Immature natural killer cell (primary cell): Measurements from ENCODE around the gene BTBD7. TPM values are rescaled to one million over a fixed set of nuclear protein-coding genes. Genes with fewer than 3 reads are reported as not detected.

Experiments
- DNase-seq, 3 donors: peaks; one replicate each; pipeline ENCODE4 v3.0.0; 2022; ENCODE audit warnings: mixed read lengths in 1 of 3
- H3K27ac Mint-ChIP-seq, 6 donors: one replicate each; pipeline ENCODE4 v1.8.0; 2020; ENCODE audit warnings: mixed read lengths in 6 of 6, mild to moderate bottlenecking in 5 of 6, inconsistent platforms in 4 of 6, moderate library complexity in 3 of 6
- H3K27me3 Mint-ChIP-seq, 3 donors: one replicate each; pipeline ENCODE4 v1.8.0; 2020 to 2021; ENCODE audit warnings: low read depth in 3 of 3, mild to moderate bottlenecking in 3 of 3, mixed read lengths in 3 of 3, moderate library complexity in 3 of 3, inconsistent platforms in 1 of 3
- H3K36me3 Mint-ChIP-seq, 3 donors: one replicate each; pipeline ENCODE4 v1.8.0; 2020; ENCODE audit warnings: mixed read lengths in 3 of 3, inconsistent platforms in 2 of 3, mild to moderate bottlenecking in 2 of 3
- H3K4me1 Mint-ChIP-seq, 2 donors: one replicate each; pipeline ENCODE4 v1.8.0; 2020; ENCODE audit warnings: inconsistent platforms in 2 of 2, mild to moderate bottlenecking in 2 of 2, mixed read lengths in 2 of 2, moderate library complexity in 1 of 2
- H3K4me3 Mint-ChIP-seq, 5 donors: one replicate each; pipeline ENCODE4 v1.8.0; 2020; ENCODE audit warnings: mild to moderate bottlenecking in 5 of 5, mixed read lengths in 5 of 5, inconsistent platforms in 3 of 5, moderate library complexity in 3 of 5
- H3K9me3 Mint-ChIP-seq, 6 donors: one replicate each; pipeline ENCODE4 v1.8.0; 2020; ENCODE audit warnings: mild to moderate bottlenecking in 6 of 6, mixed read lengths in 6 of 6, inconsistent platforms in 4 of 6, moderate library complexity in 3 of 6
- polyA plus RNA-seq, 3 donors: library from polyadenylated mRNA; unstranded; fragments of 300-500 nt; fragmentation: Illumina TruSeq; gene quantifications; one replicate each; pipeline ENCODE4 v1.2.3, GENCODE V29; 2021

BTBD7 gene
- polyA plus RNA-seq, 3 donors from 2014 or later = 6.2 to 11.6 (median 10.6) TPM

GRCh38 chr14:93201155-93201704, 131.6 kb downstream of the BTBD7 start:
- no peak overlapping the region for H3K4me3 Mint-ChIP-seq
- H3K9me3 Mint-ChIP-seq = no peaks in the 10 kb centered on the region
- no peak for DNase-seq
- H3K27ac Mint-ChIP-seq = peak overlapping the region in 1 of 6 donors; percentile 20
- H3K4me1 Mint-ChIP-seq = peaks cover 18 to 27% of the 10 kb centered on the region in 2 donors
- H3K27me3 Mint-ChIP-seq = peaks cover 4 to 8% (median 5%) of the 10 kb centered on the region in 3 donors
- H3K36me3 Mint-ChIP-seq = peaks cover 0 to 4% (median 0%) of the 10 kb centered on the region in 3 donors

GRCh38 chr14:93200553-93200952, 132.3 kb downstream of the BTBD7 start:
- DNase-seq = no peak
- Mint-ChIP-seq H3K4me3 (no peak overlapping the region), H3K4me1 (peaks cover 12 to 21% of the 10 kb centered on the region in 2 donors)

GRCh38 chr14:93199031-93199430, 133.8 kb downstream of the BTBD7 start:
- Mint-ChIP-seq H3K36me3 (peaks cover 0 to 6% (median 0%) of the 10 kb centered on the region in 3 donors), H3K4me3 (no peak overlapping the region), H3K9me3 (no peaks in the 10 kb centered on the region), H3K27me3 (no peaks in the 10 kb centered on the region), H3K27ac (no peak overlapping the region), H3K4me1 (peaks cover under 1 to 5% of the 10 kb centered on the region in 2 donors)
- DNase-seq = no peak

More at GRCh38 chr14:93200553-93200952, 132.3 kb downstream of the BTBD7 start:
- no peaks in the 10 kb centered on the region for H3K9me3 Mint-ChIP-seq
- H3K36me3 Mint-ChIP-seq = peaks cover 0 to 4% (median 0%) of the 10 kb centered on the region in 3 donors
- peaks cover 0 to 2% (median 1%) of the 10 kb centered on the region in 3 donors for H3K27me3 Mint-ChIP-seq
- H3K27ac Mint-ChIP-seq = no peak overlapping the region

GRCh38 chr14:93195316-93195999, 137.4 kb downstream of the BTBD7 start:
- Mint-ChIP-seq H3K9me3 (no peaks in the 10 kb centered on the region), H3K36me3 (peaks cover 0 to 7% (median 0%) of the 10 kb centered on the region in 3 donors), H3K27ac (no peak overlapping the region), H3K4me3 (no peak overlapping the region), H3K4me1 (peaks cover 0 to 1% of the 10 kb centered on the region in 2 donors), H3K27me3 (no peaks in the 10 kb centered on the region)
- no peak for DNase-seq

Other genes starting within 250 kb of the BTBD7 start
- 10 to 100 TPM; 19.5 to 53.0 (median 21.7) TPM for gene ITPK1, start 217.1 kb downstream of the BTBD7 start, polyA plus RNA-seq
- gene MOAP1, start 148.1 kb downstream of the BTBD7 start, polyA plus RNA-seq = 100 to 1,000 TPM in 1 of 3 donors, 10 to 100 TPM in 2; 68.0 to 124 (median 90.4) TPM
- gene LYSET, start 147.7 kb downstream of the BTBD7 start, polyA plus RNA-seq = 10 to 100 TPM; 29.9 to 31.8 (median 30.3) TPM
- gene GON7, start 126.0 kb downstream of the BTBD7 start, polyA plus RNA-seq = 10 to 100 TPM; 22.1 to 24.8 (median 22.4) TPM
- gene UBR7, start 125.8 kb downstream of the BTBD7 start, polyA plus RNA-seq = 10 to 100 TPM; 29.8 to 76.1 (median 43.4) TPM
- not detected for gene COX8C, start 14.1 kb upstream of the BTBD7 start, polyA plus RNA-seq
- gene UNC79, start 97.9 kb upstream of the BTBD7 start, polyA plus RNA-seq = not detected